ENCODE measurements around the gene ALDH3A1. TPM values are rescaled to one million over a fixed set of nuclear protein-coding genes. Genes with fewer than 3 reads are reported as not detected.

ALDH3A1 gene
- total RNA-seq, 6 experiments from 2014 or later = 0.26 to 13.8 (median 1.7) TPM

DNA sequence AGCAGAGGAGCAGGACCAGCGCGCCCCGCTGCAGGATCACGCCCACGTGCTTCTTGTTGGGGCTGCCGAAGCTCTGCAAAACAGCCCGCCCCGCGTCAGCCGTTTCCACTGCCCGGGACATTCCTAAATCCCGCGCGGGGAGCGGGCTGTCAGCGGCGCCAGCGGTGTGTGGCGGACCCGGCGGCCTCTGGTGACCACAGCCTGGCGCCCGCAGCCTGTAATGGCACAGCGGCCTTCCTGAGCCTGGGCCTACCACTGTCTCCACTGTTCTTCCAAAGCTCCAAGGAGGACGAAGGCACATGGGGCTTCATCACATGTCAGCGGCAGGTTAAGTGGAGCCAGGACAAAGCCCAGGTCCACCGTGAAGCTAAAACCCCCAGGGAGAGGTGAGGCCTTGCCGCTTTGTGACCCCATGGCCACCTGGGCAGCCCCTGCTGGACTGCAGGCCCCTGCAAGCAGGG lies 34.2 kb downstream of the ALDH3A1 start:
- DNase-seq (no peak), ATAC-seq (no peak)
- Histone ChIP-seq H3K9me3 (no peaks in the 10 kb centered on the region), H3K27ac (no peak overlapping the region), H3K4me3 (no peak overlapping the region), H3K4me1 (no peaks in the 10 kb centered on the region), H3K36me3 (no peaks in the 10 kb centered on the region), H3K27me3 (no peaks in the 10 kb centered on the region)
- TF ChIP-seq POLR2A (IDR thresholded peaks at IDR 0.05) = no peak
- no peak for TF ChIP-seq CTCF (IDR thresholded peaks at IDR 0.05)
- intact Hi-C loops (cut with DNase I) = no loop called here
- WGBS (ENCODE audit: insufficient coverage, low coverage, low lambda C conversion rate, missing lambda C conversion rate) = no CpG with 5 or more reads among the region's 28 CpGs

DNA sequence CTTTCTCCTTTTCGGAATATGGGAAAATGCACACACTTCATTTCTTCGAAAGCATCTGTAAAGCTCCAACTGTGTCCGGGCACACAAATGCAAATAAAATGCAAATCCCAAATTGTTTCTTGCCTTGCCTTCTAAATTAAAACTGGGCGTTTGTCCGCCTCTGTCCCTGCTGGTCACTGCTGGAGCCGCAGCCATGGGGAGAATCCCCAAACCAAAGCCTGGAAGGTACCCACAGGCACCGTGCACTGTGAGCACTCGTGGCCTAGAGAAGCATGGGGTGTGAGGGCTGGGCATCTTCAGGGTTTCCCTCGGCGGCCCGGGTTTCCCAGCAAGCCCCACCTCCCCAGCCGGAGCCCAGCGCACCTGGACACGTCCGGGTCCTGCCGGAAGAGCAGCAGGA lies 34.6 kb downstream of the ALDH3A1 start:
- Histone ChIP-seq H3K4me3 (no peak overlapping the region), H3K36me3 (no peaks in the 10 kb centered on the region), H3K4me1 (no peaks in the 10 kb centered on the region), H3K27ac (no peak overlapping the region), H3K27me3 (no peaks in the 10 kb centered on the region), H3K9me3 (no peaks in the 10 kb centered on the region)
- TF ChIP-seq POLR2A (IDR thresholded peaks at IDR 0.05) (no peak), CTCF (IDR thresholded peaks at IDR 0.05) (no peak)
- intact Hi-C loops (cut with DNase I) = no loop called here
- DNase-seq (no peak), ATAC-seq (no peak)
- 91% methylated on average over 4 of the region's 16 CpGs for WGBS (ENCODE audit: insufficient coverage, low coverage, low lambda C conversion rate, missing lambda C conversion rate)

- no peaks in the 10 kb centered on the region for H3K9me3 ChIP-seq
- H3K36me3 ChIP-seq = no peaks in the 10 kb centered on the region
- ATAC-seq = no peak
- H3K27me3 ChIP-seq = no peaks in the 10 kb centered on the region
- DNase-seq = no peak
- WGBS (ENCODE audit: insufficient coverage, low coverage, low lambda C conversion rate, missing lambda C conversion rate) = 57% methylated on average over 10 of the region's 12 CpGs
- no peaks in the 10 kb centered on the region for H3K4me1 ChIP-seq
- no peak overlapping the region for H3K4me3 ChIP-seq
- TF ChIP-seq POLR2A (IDR thresholded peaks at IDR 0.05) = no peak
- TF ChIP-seq CTCF (IDR thresholded peaks at IDR 0.05) = no peak
- intact Hi-C loops (cut with DNase I) = no loop called here
- H3K27ac ChIP-seq = no peak overlapping the region
These were observed 35.6 kb downstream of the ALDH3A1 start for GRCh38 chr17:19712436-19713004.

GRCh38 chr17:19709841-19710240 lies 38.3 kb downstream of the ALDH3A1 start:
- H3K9me3 ChIP-seq = no peaks in the 10 kb centered on the region
- H3K4me1 ChIP-seq = no peaks in the 10 kb centered on the region
- 83% methylated on average over 2 of the region's 3 CpGs for WGBS (ENCODE audit: insufficient coverage, low coverage, low lambda C conversion rate, missing lambda C conversion rate)
- DNase-seq (no peak), ATAC-seq (no peak)
- H3K27me3 ChIP-seq = no peaks in the 10 kb centered on the region
- intact Hi-C loops (cut with DNase I) = no loop called here
- H3K36me3 ChIP-seq = no peaks in the 10 kb centered on the region
- no peak overlapping the region for H3K4me3 ChIP-seq
- no peak for TF ChIP-seq CTCF (IDR thresholded peaks at IDR 0.05)
- TF ChIP-seq POLR2A (IDR thresholded peaks at IDR 0.05) = no peak
- no peak overlapping the region for H3K27ac ChIP-seq

All from right lobe of liver (tissue), 6 donors.